ENCODE measurements around the gene TPRX2. TPM values are rescaled to one million over a fixed set of nuclear protein-coding genes. Genes with fewer than 3 reads are reported as not detected.

Gene TPRX2
- total and polyA plus RNA-seq, 12 donors: not detected

DNA sequence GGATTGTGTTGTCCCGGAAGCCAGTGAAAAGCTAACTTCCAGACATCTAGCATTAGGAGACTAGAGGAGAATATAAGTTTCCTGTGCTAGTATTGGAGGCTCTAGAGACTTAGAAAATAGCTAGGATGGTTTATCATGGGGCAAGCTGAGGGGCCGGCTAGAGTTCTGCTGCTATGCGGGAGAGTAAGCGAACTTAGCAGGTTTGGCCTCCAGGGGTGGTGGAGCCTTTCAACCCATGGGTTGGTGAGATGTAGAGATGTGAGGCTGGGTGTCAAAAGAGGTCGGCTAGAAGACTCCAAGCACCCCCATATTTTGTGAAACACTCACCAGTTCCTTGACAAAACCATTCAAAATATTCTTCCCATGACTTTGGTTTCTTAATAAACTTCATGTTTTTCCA, 22.7 kb downstream of the TPRX2 start:
- peaks cover 0 to 8% of the 10 kb centered on the region in 2 donors for H3K36me3 ChIP-seq (replicated peaks in 1 of 2)
- no peaks in the 10 kb centered on the region for H3K27me3 ChIP-seq
- H3K9me3 ChIP-seq (replicated peaks in 1 of 3): no peaks in the 10 kb centered on the region
- intact Hi-C loops (cut with DNase I): no loop called here
- peak in 2 of 7 donors; percentile 11 to 16 for DNase-seq
- no peak overlapping the region for H3K27ac ChIP-seq
- H3K4me3 ChIP-seq: no peak overlapping the region
- 85 to 87% (median 87%) methylated on average over 5 of the region's 5 CpGs for WGBS, 4 donors
- TF ChIP-seq POLR2A (IDR thresholded peaks at IDR 0.05): no peak
- TF ChIP-seq, protein P1, sequence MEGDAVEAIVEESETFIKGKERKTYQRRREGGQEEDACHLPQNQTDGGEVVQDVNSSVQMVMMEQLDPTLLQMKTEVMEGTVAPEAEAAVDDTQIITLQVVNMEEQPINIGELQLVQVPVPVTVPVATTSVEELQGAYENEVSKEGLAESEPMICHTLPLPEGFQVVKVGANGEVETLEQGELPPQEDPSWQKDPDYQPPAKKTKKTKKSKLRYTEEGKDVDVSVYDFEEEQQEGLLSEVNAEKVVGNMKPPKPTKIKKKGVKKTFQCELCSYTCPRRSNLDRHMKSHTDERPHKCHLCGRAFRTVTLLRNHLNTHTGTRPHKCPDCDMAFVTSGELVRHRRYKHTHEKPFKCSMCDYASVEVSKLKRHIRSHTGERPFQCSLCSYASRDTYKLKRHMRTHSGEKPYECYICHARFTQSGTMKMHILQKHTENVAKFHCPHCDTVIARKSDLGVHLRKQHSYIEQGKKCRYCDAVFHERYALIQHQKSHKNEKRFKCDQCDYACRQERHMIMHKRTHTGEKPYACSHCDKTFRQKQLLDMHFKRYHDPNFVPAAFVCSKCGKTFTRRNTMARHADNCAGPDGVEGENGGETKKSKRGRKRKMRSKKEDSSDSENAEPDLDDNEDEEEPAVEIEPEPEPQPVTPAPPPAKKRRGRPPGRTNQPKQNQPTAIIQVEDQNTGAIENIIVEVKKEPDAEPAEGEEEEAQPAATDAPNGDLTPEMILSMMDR (IDR thresholded peaks at IDR 0.05): no peak
- H3K4me1 ChIP-seq (replicated peaks in 1 of 2): peaks cover 0 to 20% of the 10 kb centered on the region in 2 donors

DNA sequence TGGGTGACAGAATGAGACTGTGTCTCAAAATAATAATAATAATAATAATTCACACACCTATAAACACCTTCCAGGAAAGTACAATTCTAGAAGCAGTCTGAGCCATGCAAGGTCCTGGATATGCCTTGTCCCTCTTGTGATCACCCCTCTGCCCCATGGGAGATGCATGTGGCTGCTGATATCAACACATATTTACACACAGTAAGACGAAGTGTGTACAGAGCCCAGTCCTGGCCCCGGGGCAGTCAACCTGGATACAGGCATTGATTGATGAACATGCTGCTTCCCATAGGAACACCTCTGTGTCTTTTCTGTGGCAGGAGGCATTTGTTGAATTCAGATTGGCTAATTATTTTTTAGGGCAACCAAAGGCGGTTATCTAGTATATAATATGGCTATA, 23.9 kb downstream of the TPRX2 start:
- no peaks in the 10 kb centered on the region for H3K27me3 ChIP-seq
- peak in 2 of 7 donors; percentile 18 to 21 for DNase-seq
- TF ChIP-seq, protein P1 (IDR thresholded peaks at IDR 0.05): no peak
- no peak for TF ChIP-seq POLR2A (IDR thresholded peaks at IDR 0.05)
- peak overlapping the region in 1 of 4 donors; percentile 13 for H3K4me3 ChIP-seq
- H3K4me1 ChIP-seq (replicated peaks in 1 of 2): peaks cover 0 to 20% of the 10 kb centered on the region in 2 donors
- intact Hi-C loops (cut with DNase I): no loop called here
- peaks cover 0 to 8% of the 10 kb centered on the region in 2 donors for H3K36me3 ChIP-seq (replicated peaks in 1 of 2)
- WGBS, 4 donors: 62 to 79% (median 75%) methylated on average over 3 of the region's 3 CpGs
- H3K27ac ChIP-seq: no peak overlapping the region
- no peaks in the 10 kb centered on the region for H3K9me3 ChIP-seq (replicated peaks in 1 of 3)

DNA sequence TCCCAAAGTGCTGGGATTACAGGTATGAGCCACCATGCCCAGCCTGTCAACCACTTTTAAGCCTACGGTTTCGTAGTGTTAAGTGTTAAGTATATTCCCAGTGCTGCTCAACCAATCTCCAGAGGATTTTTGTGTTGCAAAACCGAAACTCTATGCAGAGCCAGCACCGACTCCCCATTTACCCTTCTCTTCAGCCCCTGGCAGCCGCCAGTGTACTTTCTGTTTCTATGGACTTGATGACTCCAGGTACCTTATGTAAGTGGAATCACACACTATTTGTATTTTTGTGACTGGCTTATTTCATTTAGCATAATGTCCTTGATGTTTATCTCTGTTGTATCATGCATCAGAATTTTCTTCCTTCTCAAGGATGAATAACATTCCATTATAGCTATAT, 26.0 kb downstream of the TPRX2 start:
- no peaks in the 10 kb centered on the region for H3K27me3 ChIP-seq
- H3K27ac ChIP-seq: peak overlapping the region in 3 of 5 donors; percentile 74 to 88 (median 77)
- H3K36me3 ChIP-seq (replicated peaks in 1 of 2): no peaks in the 10 kb centered on the region
- H3K4me3 ChIP-seq: peak overlapping the region in 2 of 4 donors; percentile 2 to 59
- peaks cover 0 to 15% of the 10 kb centered on the region in 2 donors for H3K4me1 ChIP-seq (replicated peaks in 1 of 2)
- WGBS, 4 donors: 47 to 59% (median 53%) methylated on average over 5 of the region's 5 CpGs
- peak in 1 of 2 donors; percentile 52 for TF ChIP-seq POLR2A (IDR thresholded peaks at IDR 0.05)
- TF ChIP-seq, protein P1 (IDR thresholded peaks at IDR 0.05): no peak
- H3K9me3 ChIP-seq (replicated peaks in 1 of 3): no peaks in the 10 kb centered on the region
- peak in 6 of 7 donors; percentile 46 to 63 (median 60) for DNase-seq
- intact Hi-C loops (cut with DNase I): no loop called here

DNA sequence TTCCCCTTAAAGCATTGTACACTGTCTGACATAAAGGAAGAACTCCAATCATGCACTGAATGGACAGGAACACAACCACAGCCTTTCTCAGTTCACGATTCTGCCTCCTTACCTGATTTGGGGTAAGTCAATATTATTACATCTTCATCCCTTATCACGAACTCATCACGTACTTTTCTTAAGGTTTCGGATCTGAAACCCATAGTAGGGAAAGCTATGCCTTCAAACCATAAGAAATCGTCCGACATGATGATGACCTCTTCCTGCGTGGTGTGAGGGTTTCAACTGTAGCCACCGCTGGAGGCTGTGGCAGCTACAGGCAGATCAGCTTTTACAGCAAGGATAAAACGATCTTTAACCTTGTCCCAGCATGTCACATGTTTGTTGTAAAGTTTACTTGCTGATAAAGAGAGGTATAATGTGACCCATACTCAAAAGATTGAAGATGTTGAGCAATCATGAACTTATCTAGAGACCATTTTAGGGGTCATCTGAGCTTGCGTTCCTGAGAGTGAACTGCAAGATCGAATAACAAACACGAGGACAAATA, 27.1 kb downstream of the TPRX2 start, which contains the start of gene SULT2A1:
TSS of gene SULT2A1 (minus strand) at position 306 of the 550 bp plus-strand sequence. CDS start at position 248, 58 bp downstream.
- intact Hi-C loops (cut with DNase I): no loop called here
- Histone ChIP-seq H3K4me1 (replicated peaks in 1 of 2) (peaks cover 7 to 17% of the 10 kb centered on the region in 2 donors), H3K4me3 (peak within 1 kb of the TSS in 2 of 4 donors; percentile 2 to 59), H3K36me3 (replicated peaks in 1 of 2) (no peaks in the 10 kb centered on the region), H3K27ac (peak within 1 kb of the TSS in 4 of 5 donors; percentile 2 to 88 (median 76)), H3K9me3 (replicated peaks in 1 of 3) (no peaks in the 10 kb centered on the region), H3K27me3 (no peaks in the 10 kb centered on the region)
- WGBS, 4 donors: 38 to 42% (median 40%) methylated on average over 12 of the region's 12 CpGs
- TF ChIP-seq, protein P1 (IDR thresholded peaks at IDR 0.05): no peak
- TF ChIP-seq POLR2A (IDR thresholded peaks at IDR 0.05): peak in 1 of 2 donors; percentile 83
- DNase-seq: peak in 4 of 7 donors; percentile 16 to 61 (median 26)
